WI38 (cell line): Measurements from ENCODE around the gene ALPL.

ENCODE experiments used
- H3K4me3 ChIP-seq: 2 replicates; pipeline ENCODE4 v1.5.1; 2011; ENCODE audit warnings: low read depth, mild to moderate bottlenecking, control low read depth, low read length
- CTCF ChIP-seq: IDR thresholded peaks from 2 replicates; pipeline ENCODE4 v1.5.1; 2012; ENCODE audit warnings: low read depth, mild to moderate bottlenecking, control low read depth, low read length

Gene ALPL

GRCh38 chr1:21552715-21553114 is 43.5 kb downstream of the ALPL start:
- no peak for TF ChIP-seq CTCF
- H3K4me3 ChIP-seq = no peak overlapping the region

- TF ChIP-seq CTCF = no peak
- H3K4me3 ChIP-seq = peak overlapping the region; percentile 51
These were observed 44.1 kb downstream of the ALPL start for GRCh38 chr1:21553116-21553926.

- H3K4me3 ChIP-seq = no peak overlapping the region
- no peak for TF ChIP-seq CTCF
These were observed 50.8 kb downstream of the ALPL start for GRCh38 chr1:21559788-21560567.

- no peak overlapping the region for H3K4me3 ChIP-seq
- TF ChIP-seq CTCF = no peak
These were observed 51.9 kb downstream of the ALPL start for GRCh38 chr1:21560916-21561638.

GRCh38 chr1:21562896-21563295 is 53.7 kb downstream of the ALPL start:
- no peak overlapping the region for H3K4me3 ChIP-seq
- TF ChIP-seq CTCF = no peak

GRCh38 chr1:21563971-21564370 is 54.7 kb downstream of the ALPL start:
- no peak for TF ChIP-seq CTCF
- H3K4me3 ChIP-seq = no peak overlapping the region
